IMR-90 (cell line): Measurements from ENCODE around the gene CXCL13.
"Not testable (repeated sequence)": the region's sequence is repeated elsewhere in the genome, so short reads cannot be mapped to it uniquely, and the experiment has no call there.

ENCODE experiments used
- CEBPB ChIP-seq: IDR thresholded peaks from 2 replicates; pipeline ENCODE4 v1.6.1; 2012; ENCODE audit warnings: low read depth, low read length, improper control_type of control experiment
- FOS ChIP-seq: fragments of 150-350 bp; IDR thresholded peaks from 2 replicates; pipeline ENCODE4 v1.6.1; 2016; ENCODE audit warnings: low read depth, low read length
- MAZ ChIP-seq: IDR thresholded peaks from 2 replicates; pipeline ENCODE4 v1.6.1; 2012; ENCODE audit warnings: low read depth, mild to moderate bottlenecking, low read length, improper control_type of control experiment, moderate library complexity, borderline replicate concordance
- MXI1 ChIP-seq: IDR thresholded peaks from 2 replicates; pipeline ENCODE4 v1.6.1; 2012; ENCODE audit warnings: low read depth, mild to moderate bottlenecking, low read length, moderate library complexity, borderline replicate concordance
- POLR2A ChIP-seq: IDR thresholded peaks from 2 replicates; pipeline ENCODE4 v1.6.1; 2012; ENCODE audit warnings: mild to moderate bottlenecking, low read depth, low read length
- RCOR1 ChIP-seq: IDR thresholded peaks from 2 replicates; pipeline ENCODE4 v1.6.1; 2012; ENCODE audit warnings: mild to moderate bottlenecking, low read length, improper control_type of control experiment; ENCODE audit not compliant: insufficient replicate concordance
- USF2 ChIP-seq: fragments of 150-350 bp; IDR thresholded peaks from 2 replicates; pipeline ENCODE4 v1.6.1; 2017; ENCODE audit warnings: mild to moderate bottlenecking, antibody characterized with exemption, low read length, low read depth
- TF ChIP-seq, protein P1 (sequence below): conservative IDR thresholded peaks from 2 replicates; pipeline ENCODE4 v1.5.1; 2012; ENCODE audit warnings: mild to moderate bottlenecking, low read depth, low read length, improper control_type of control experiment

DNA sequence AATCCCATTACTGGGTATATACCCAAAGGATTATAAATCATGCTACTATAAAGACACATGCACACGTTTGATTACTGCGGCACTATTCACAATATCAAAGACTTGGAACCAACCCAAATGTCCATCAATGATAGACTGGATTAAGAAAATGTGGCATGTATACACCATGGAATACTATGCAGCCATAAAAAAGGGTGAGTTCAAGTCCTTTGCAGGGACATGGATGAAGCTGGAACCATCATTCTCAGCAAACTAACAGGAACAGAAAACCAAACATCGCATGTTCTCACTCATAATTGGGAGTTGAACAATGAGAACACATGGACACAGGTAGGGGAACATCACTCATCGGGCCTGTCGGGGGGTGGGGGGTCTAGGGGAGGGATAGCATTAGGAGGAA, 54.7 kb downstream of the CXCL13 start:
- TF ChIP-seq USF2, FOS, POLR2A, MAZ, RCOR1, CEBPB, MXI1: not testable (repeated sequence)
- TF ChIP-seq, protein P1, sequence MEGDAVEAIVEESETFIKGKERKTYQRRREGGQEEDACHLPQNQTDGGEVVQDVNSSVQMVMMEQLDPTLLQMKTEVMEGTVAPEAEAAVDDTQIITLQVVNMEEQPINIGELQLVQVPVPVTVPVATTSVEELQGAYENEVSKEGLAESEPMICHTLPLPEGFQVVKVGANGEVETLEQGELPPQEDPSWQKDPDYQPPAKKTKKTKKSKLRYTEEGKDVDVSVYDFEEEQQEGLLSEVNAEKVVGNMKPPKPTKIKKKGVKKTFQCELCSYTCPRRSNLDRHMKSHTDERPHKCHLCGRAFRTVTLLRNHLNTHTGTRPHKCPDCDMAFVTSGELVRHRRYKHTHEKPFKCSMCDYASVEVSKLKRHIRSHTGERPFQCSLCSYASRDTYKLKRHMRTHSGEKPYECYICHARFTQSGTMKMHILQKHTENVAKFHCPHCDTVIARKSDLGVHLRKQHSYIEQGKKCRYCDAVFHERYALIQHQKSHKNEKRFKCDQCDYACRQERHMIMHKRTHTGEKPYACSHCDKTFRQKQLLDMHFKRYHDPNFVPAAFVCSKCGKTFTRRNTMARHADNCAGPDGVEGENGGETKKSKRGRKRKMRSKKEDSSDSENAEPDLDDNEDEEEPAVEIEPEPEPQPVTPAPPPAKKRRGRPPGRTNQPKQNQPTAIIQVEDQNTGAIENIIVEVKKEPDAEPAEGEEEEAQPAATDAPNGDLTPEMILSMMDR = not testable (repeated sequence)
